Neural progenitor cell (in vitro differentiated cells): ENCODE results near the gene CCNYL1. TPM values are rescaled to one million over a fixed set of nuclear protein-coding genes. Genes with fewer than 3 reads are reported as not detected.

Source experiments
- DNase-seq: peaks from one replicate; pipeline ENCODE4 v3.0.0-alpha.2; 2016; ENCODE audit warnings: low spot score
- H2AFZ ChIP-seq: fragments of 200-600 bp; sonication (generic); replicated peaks from 2 replicates; pipeline ENCODE4 v1.6.1; 2016; ENCODE audit warnings: antibody characterized with exemption
- H3F3A ChIP-seq: fragments of 200-600 bp; sonication (generic); 2 replicates; pipeline ENCODE4 v1.6.1; 2016; ENCODE audit warnings: antibody characterized with exemption, low read depth
- H3K27ac ChIP-seq: fragments of 200-600 bp; sonication (generic); 2 replicates; pipeline ENCODE4 v1.5.1; 2016; ENCODE audit warnings: mild to moderate bottlenecking
- H3K27me3 ChIP-seq: fragments of 200-600 bp; sonication (generic); 2 replicates; pipeline ENCODE4 v1.6.1; 2016; ENCODE audit warnings: mild to moderate bottlenecking, moderate library complexity
- H3K36me3 ChIP-seq: fragments of 200-600 bp; sonication (generic); 2 replicates; pipeline ENCODE4 v1.5.1; 2016
- H3K4me1 ChIP-seq: fragments of 200-600 bp; sonication (generic); 2 replicates; pipeline ENCODE4 v1.6.1; 2016; ENCODE audit warnings: mixed run types
- H3K4me2 ChIP-seq: fragments of 200-600 bp; sonication (generic); 2 replicates; pipeline ENCODE4 v1.6.1; 2016
- H3K4me3 ChIP-seq: fragments of 200-600 bp; sonication (generic); 2 replicates; pipeline ENCODE4 v1.5.1; 2016
- H3K79me2 ChIP-seq: fragments of 200-600 bp; sonication (generic); 2 replicates; pipeline ENCODE4 v1.6.1; 2016; ENCODE audit warnings: low read depth
- H3K9ac ChIP-seq: fragments of 200-600 bp; sonication (generic); 2 replicates; pipeline ENCODE4 v1.6.1; 2016
- H3K9me3 ChIP-seq: fragments of 200-600 bp; sonication (generic); 2 replicates; pipeline ENCODE4 v1.5.1; 2016; ENCODE audit warnings: low read depth
- H4K20me1 ChIP-seq: fragments of 200-600 bp; sonication (generic); 2 replicates; pipeline ENCODE4 v1.6.1; 2016; ENCODE audit warnings: low read depth
- H3K27ac Mint-ChIP-seq: 3 replicates; pipeline ENCODE4 v1.8.0; 2021; ENCODE audit warnings: mixed read lengths
- H3K27me3 Mint-ChIP-seq: 2 replicates; pipeline ENCODE4 v1.8.0; 2022; ENCODE audit warnings: low read depth, mild to moderate bottlenecking, inconsistent platforms, moderate library complexity, mixed read lengths; ENCODE audit not compliant: insufficient read depth
- H3K36me3 Mint-ChIP-seq: 3 replicates; pipeline ENCODE4 v1.8.0; 2021; ENCODE audit warnings: mixed read lengths
- H3K4me1 Mint-ChIP-seq: 3 replicates; pipeline ENCODE4 v1.8.0; 2021; ENCODE audit warnings: mixed read lengths
- H3K4me3 Mint-ChIP-seq: 3 replicates; pipeline ENCODE4 v1.8.0; 2021; ENCODE audit warnings: mild to moderate bottlenecking, moderate library complexity, mixed read lengths
- H3K9me3 Mint-ChIP-seq: 3 replicates; pipeline ENCODE4 v1.8.0; 2020; ENCODE audit warnings: mixed read lengths
- EZH2 ChIP-seq: fragments of 200-600 bp; sonication (generic); IDR thresholded peaks from 2 replicates; pipeline ENCODE4 v1.6.1; 2017; ENCODE audit warnings: antibody characterized with exemption, mild to moderate bottlenecking, moderate library complexity
- EZH2phosphoT487 ChIP-seq: fragments of 200-600 bp; sonication (generic); IDR thresholded peaks from 2 replicates; pipeline ENCODE4 v1.6.1; 2017; ENCODE audit warnings: antibody characterized with exemption
- total RNA-seq: library from RNA; depleted of rRNA; stranded (reverse); fragments of >200 nt; gene quantifications from 2 replicates; pipeline ENCODE4 v1.2.3, GENCODE V29; 2015; ENCODE audit warnings: low replicate concordance
- TF ChIP-seq, protein P1 (sequence below): fragments of 200-600 bp; sonication (generic); IDR thresholded peaks from 2 replicates; pipeline ENCODE4 v1.5.1; 2017; ENCODE audit warnings: antibody characterized with exemption, mild to moderate bottlenecking

The CCNYL1 gene
- total RNA-seq, 1 donor from 2014 or later = 22.0 TPM

DNA sequence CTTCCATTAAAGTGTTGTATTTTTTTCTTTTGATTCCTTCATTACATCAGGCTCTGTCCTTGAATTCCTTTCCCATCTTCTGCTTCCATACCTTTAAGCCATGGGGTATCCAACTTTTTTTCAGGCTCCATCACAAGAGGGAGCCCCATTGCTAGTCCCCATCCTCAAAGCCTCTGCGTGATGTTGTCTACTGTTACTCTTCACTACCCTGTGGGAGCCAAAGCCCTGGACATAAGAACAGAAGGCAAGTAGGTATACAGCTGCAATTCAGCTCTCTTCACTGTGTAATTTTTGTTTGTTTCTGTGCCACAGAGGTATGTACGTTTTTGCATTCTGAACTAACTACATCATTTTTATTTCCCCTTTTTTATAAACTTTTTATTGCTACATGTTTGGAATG is 36.6 kb upstream of the CCNYL1 start:
- Histone ChIP-seq H3K36me3 (no peaks in the 10 kb centered on the region), H3F3A (peaks cover 13% of the 10 kb centered on the region), H3K27me3 (no peaks in the 10 kb centered on the region), H3K4me1 (peaks cover 7% of the 10 kb centered on the region), H3K4me2 (no peak overlapping the region), H3K27ac (no peak overlapping the region), H3K9me3 (no peaks in the 10 kb centered on the region), H3K4me3 (no peak overlapping the region), H3K9ac (no peak overlapping the region), H3K79me2 (no peaks in the 10 kb centered on the region), H4K20me1 (no peaks in the 10 kb centered on the region), H2AFZ (no peak overlapping the region)
- Mint-ChIP-seq H3K9me3 (no peaks in the 10 kb centered on the region), H3K36me3 (no peaks in the 10 kb centered on the region), H3K4me1 (peaks cover 4% of the 10 kb centered on the region), H3K4me3 (no peak overlapping the region), H3K27me3 (peaks cover 3% of the 10 kb centered on the region), H3K27ac (no peak overlapping the region)
- TF ChIP-seq EZH2 (no peak), EZH2phosphoT487 (no peak)
- TF ChIP-seq, protein P1, sequence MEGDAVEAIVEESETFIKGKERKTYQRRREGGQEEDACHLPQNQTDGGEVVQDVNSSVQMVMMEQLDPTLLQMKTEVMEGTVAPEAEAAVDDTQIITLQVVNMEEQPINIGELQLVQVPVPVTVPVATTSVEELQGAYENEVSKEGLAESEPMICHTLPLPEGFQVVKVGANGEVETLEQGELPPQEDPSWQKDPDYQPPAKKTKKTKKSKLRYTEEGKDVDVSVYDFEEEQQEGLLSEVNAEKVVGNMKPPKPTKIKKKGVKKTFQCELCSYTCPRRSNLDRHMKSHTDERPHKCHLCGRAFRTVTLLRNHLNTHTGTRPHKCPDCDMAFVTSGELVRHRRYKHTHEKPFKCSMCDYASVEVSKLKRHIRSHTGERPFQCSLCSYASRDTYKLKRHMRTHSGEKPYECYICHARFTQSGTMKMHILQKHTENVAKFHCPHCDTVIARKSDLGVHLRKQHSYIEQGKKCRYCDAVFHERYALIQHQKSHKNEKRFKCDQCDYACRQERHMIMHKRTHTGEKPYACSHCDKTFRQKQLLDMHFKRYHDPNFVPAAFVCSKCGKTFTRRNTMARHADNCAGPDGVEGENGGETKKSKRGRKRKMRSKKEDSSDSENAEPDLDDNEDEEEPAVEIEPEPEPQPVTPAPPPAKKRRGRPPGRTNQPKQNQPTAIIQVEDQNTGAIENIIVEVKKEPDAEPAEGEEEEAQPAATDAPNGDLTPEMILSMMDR = no peak
- DNase-seq = peak; percentile 21

DNA sequence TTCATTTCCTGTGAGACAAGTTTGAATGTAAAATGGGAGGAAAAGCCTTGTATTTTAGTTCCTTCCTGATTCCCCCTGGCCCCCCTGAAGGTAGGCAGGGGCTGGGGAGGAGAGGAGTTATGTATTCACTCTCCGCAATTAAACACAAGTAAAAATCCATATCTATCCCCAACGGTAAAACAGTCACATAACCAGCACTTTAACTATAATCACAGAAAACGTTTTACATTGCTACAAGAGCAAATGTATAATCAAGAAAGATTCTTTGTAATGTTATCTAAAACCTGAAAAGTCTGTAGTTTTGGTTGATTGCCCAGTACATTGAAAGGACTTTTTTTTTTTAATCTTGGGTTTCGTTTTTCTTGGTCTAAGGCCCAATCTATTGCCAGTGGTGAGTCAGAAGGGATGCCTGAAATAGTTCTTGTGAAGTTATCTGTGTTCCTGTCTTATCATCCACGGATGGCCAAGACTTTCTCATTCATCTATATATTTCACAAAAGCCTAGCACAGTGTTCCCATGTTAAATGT is 34.5 kb upstream of the CCNYL1 start:
- no peaks in the 10 kb centered on the region for H3K27me3 ChIP-seq
- H4K20me1 ChIP-seq = no peaks in the 10 kb centered on the region
- no peak overlapping the region for H3K4me3 ChIP-seq
- H3K27ac ChIP-seq = no peak overlapping the region
- H3K4me2 ChIP-seq = no peak overlapping the region
- peaks cover 7% of the 10 kb centered on the region for H3K4me1 ChIP-seq
- Mint-ChIP-seq H3K4me1 (no peaks in the 10 kb centered on the region), H3K27ac (no peak overlapping the region), H3K27me3 (peaks cover 3% of the 10 kb centered on the region), H3K4me3 (no peak overlapping the region), H3K36me3 (no peaks in the 10 kb centered on the region), H3K9me3 (no peaks in the 10 kb centered on the region)
- no peak overlapping the region for H3K9ac ChIP-seq
- peak overlapping the region; percentile 58 for H2AFZ ChIP-seq
- no peaks in the 10 kb centered on the region for H3K79me2 ChIP-seq
- DNase-seq = no peak
- no peaks in the 10 kb centered on the region for H3K36me3 ChIP-seq
- TF ChIP-seq, protein P1 = no peak
- TF ChIP-seq EZH2phosphoT487 (no peak), EZH2 (no peak)
- no peaks in the 10 kb centered on the region for H3K9me3 ChIP-seq
- H3F3A ChIP-seq = peaks cover 13% of the 10 kb centered on the region

DNA sequence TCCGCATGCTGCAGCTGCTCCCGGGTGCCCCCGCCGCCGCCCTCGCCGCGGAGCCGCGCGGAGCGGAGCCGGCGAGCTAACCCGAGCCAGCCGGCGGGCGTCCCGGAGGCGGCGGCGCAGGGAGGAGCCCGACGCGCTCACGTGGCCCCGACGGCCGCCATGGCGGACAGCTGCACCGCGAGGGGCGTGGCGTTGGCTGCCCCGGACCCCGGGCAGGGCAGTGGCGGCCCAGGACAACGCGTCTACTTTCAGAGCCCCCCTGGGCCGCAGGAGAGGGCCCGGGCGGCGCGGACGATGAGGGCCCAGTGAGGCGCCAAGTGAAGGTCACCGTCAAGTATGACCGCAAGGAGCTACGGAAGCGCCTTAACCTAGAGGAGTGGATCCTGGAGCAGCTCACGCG is 30.0 kb upstream of the CCNYL1 start:
- Mint-ChIP-seq H3K36me3 (no peaks in the 10 kb centered on the region), H3K9me3 (no peaks in the 10 kb centered on the region), H3K4me3 (no peak overlapping the region), H3K27ac (no peak overlapping the region), H3K27me3 (peaks cover 2% of the 10 kb centered on the region), H3K4me1 (no peaks in the 10 kb centered on the region)
- TF ChIP-seq, protein P1 = no peak
- TF ChIP-seq EZH2 (no peak), EZH2phosphoT487 (no peak)
- Histone ChIP-seq H3K27me3 (no peaks in the 10 kb centered on the region), H3K4me1 (no peaks in the 10 kb centered on the region), H3K9ac (no peak overlapping the region), H3K79me2 (no peaks in the 10 kb centered on the region), H3K4me3 (no peak overlapping the region), H3K27ac (no peak overlapping the region), H3K9me3 (no peaks in the 10 kb centered on the region), H3F3A (no peaks in the 10 kb centered on the region), H4K20me1 (no peaks in the 10 kb centered on the region), H3K36me3 (no peaks in the 10 kb centered on the region), H3K4me2 (no peak overlapping the region), H2AFZ (no peak overlapping the region)
- DNase-seq = no peak
